NCI-H1417 treated with DMSO at 0.1 percent for 48 hours (cell line): ENCODE results near the gene CFAP99.

Experiments used
- DNase-seq: peaks from one replicate; lab custom pipeline; 2025; lab: John Stamatoyannopoulos, UW

Gene CFAP99

DNA sequence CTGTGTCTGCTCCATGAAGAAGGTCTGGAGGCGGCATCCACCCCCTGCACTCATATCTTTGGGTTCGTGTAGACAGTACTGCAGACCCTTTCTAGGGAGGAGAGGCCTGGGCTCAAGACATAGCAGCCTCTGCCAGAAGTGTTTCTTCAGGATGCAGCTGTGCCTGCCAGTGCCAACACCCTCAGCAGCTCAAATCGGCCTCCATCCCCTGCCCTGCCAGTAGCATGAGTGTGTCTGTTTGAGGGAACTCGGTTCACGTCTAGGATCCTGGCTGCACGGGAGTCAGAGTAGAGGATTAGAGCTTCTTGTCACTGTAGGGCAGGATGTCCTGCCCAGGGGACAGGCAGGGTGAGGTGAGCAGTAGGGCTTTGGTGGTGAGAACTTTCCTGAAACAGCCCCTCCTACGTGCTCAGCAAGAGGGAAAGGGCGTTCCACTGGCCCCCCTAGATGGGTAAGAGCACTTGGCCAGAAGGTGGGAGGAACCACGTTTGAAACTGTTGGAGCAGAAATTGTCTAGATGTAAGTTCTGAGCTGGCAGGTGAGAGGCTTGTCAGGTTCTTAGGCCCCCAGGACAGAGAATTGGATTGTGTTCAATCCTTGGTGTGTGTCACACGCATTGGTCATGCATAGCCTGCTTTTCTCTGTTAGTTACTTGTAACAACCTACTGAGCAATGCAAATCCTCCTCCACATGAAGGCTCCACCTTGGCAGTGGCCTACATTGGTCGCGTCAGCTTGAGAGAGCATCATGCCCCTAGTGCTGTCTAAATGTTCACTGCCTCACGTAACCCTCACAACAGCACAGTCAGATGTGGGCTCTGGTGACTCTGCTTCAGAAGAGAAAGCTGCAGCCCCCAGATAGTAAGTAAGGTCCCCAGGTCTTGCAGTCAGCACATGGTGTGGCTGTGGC, 91.8 kb downstream of the CFAP99 start:
- no peak for DNase-seq

DNA sequence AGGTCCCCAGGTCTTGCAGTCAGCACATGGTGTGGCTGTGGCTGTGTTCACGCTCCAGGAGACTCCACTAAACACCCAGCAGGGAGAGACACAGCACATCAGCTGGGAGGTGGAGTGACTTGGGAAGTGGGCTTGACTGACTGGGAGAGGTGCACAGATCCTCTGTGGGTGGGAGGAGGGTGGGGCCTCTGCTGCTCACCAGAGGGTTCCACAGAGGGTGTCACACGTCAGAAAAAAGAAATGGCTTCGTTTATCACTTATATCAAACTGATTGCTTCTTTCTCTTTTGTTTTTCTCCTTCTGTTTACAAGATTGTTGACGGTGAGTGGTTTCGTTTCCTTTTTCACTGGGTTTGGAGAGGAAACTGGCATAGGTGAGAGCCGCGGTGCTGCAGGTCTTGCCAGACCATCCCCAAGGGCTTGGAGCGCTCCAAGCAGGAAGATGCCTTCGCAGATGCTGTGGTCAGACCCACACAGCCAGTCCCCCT, 92.9 kb downstream of the CFAP99 start:
- no peak for DNase-seq
